CD14-positive monocyte (primary cell): ENCODE measurements around the gene LYVE1. TPM values are rescaled to one million over a fixed set of nuclear protein-coding genes. Genes with fewer than 3 reads are reported as not detected.

Experiments used
- DNase-seq, 3 donors: peaks; one replicate each; pipeline ENCODE4 v3.0.0-alpha.2; 2011 to 2022
- H2AFZ ChIP-seq: 2 replicates; pipeline ENCODE4 v1.6.0; 2012; ENCODE audit warnings: mild to moderate bottlenecking, low read depth, low read length, inconsistent platforms; ENCODE audit not compliant: insufficient read depth, poor library complexity, severe bottlenecking
- H3K27ac ChIP-seq, 2 donors: 1 replicate in 1 of 2; 2 replicates in 1 of 2; pipeline ENCODE4 v1.5.1; 2012 to 2013; ENCODE audit warnings: low read length in 2 of 2, control low read depth in 1 of 2, inconsistent platforms in 1 of 2, low read depth in 1 of 2, mild to moderate bottlenecking in 1 of 2
- H3K27me3 ChIP-seq, 2 donors: one replicate each; pipeline versions ENCODE4 v1.6.0 to v1.6.1; 2011 to 2013; ENCODE audit warnings: low read length in 2 of 2; ENCODE audit not compliant: control insufficient read depth in 2 of 2, insufficient read depth in 2 of 2
- H3K36me3 ChIP-seq, 2 donors: replicated peaks in 1 of 2; 1 replicate in 1 of 2; 2 replicates in 1 of 2; pipeline versions ENCODE4 v1.5.1 to v1.6.1; 2012 to 2013; ENCODE audit warnings: low read length in 2 of 2, control low read depth in 1 of 2, inconsistent platforms in 1 of 2, mild to moderate bottlenecking in 1 of 2; ENCODE audit not compliant: insufficient read depth in 2 of 2, control insufficient read depth in 1 of 2
- H3K4me1 ChIP-seq, 2 donors: 1 replicate in 1 of 2; 2 replicates in 1 of 2; pipeline versions ENCODE4 v1.5.1 to v1.6.1; 2012 to 2013; ENCODE audit warnings: low read length in 2 of 2, control low read depth in 1 of 2, inconsistent platforms in 1 of 2, mild to moderate bottlenecking in 1 of 2, moderate library complexity in 1 of 2; ENCODE audit not compliant: insufficient read depth in 2 of 2, control insufficient read depth in 1 of 2
- H3K4me2 ChIP-seq: replicated peaks from 2 replicates; pipeline ENCODE3; 2012; ENCODE audit warnings: low read length, moderate library complexity, mild to moderate bottlenecking; ENCODE audit not compliant: poor library complexity, severe bottlenecking; ENCODE audit errors: extremely low read depth
- H3K4me3 ChIP-seq, 3 experiments: fragments of 200-600 bp in 1 of 3; sonication (generic) in 1 of 3; replicated peaks in 1 of 3; 1 replicate in 2 of 3; 2 replicates in 1 of 3; pipeline ENCODE4 v1.5.1; 2011 to 2013; ENCODE audit warnings: low read length in 3 of 3, mild to moderate bottlenecking in 3 of 3, control low read depth in 2 of 3, low read depth in 2 of 3, inconsistent platforms in 1 of 3, moderate library complexity in 1 of 3
- H3K79me2 ChIP-seq: 2 replicates; pipeline ENCODE4 v1.6.0; 2012; ENCODE audit warnings: mild to moderate bottlenecking, control low read depth, inconsistent platforms, low read length, moderate library complexity; ENCODE audit not compliant: insufficient read depth
- H3K9ac ChIP-seq: 2 replicates; pipeline ENCODE4 v1.6.0; 2017; ENCODE audit warnings: low read length, mild to moderate bottlenecking; ENCODE audit not compliant: insufficient read depth, poor library complexity, severe bottlenecking
- H3K9me3 ChIP-seq, 2 donors: replicated peaks in 1 of 2; 1 replicate in 1 of 2; 2 replicates in 1 of 2; pipeline versions ENCODE4 v1.5.1 to v1.6.1; 2012 to 2013; ENCODE audit warnings: low read length in 2 of 2, control low read depth in 1 of 2; ENCODE audit not compliant: control insufficient read depth in 1 of 2, insufficient read depth in 1 of 2
- H4K20me1 ChIP-seq: 2 replicates; pipeline ENCODE4 v1.6.0; 2012; ENCODE audit warnings: mild to moderate bottlenecking, low read length, control low read depth, moderate library complexity; ENCODE audit not compliant: insufficient read depth
- H3K27ac Mint-ChIP-seq, 7 donors: one replicate each; pipeline ENCODE4 v1.8.0; 2020; ENCODE audit warnings: mild to moderate bottlenecking in 7 of 7, mixed read lengths in 7 of 7, moderate library complexity in 6 of 7, inconsistent platforms in 2 of 7
- H3K27me3 Mint-ChIP-seq, 3 donors: one replicate each; pipeline ENCODE4 v1.8.0; 2021 to 2022; ENCODE audit warnings: low read depth in 3 of 3, mild to moderate bottlenecking in 3 of 3, mixed read lengths in 3 of 3, moderate library complexity in 3 of 3, inconsistent platforms in 1 of 3
- H3K36me3 Mint-ChIP-seq, 2 donors: one replicate each; pipeline ENCODE4 v1.8.0; 2020; ENCODE audit warnings: mixed read lengths in 2 of 2, inconsistent platforms in 1 of 2, mild to moderate bottlenecking in 1 of 2
- H3K4me1 Mint-ChIP-seq: one replicate; pipeline ENCODE4 v1.8.0; 2020; ENCODE audit warnings: mild to moderate bottlenecking, mixed read lengths
- H3K4me3 Mint-ChIP-seq, 2 donors: one replicate each; pipeline ENCODE4 v1.8.0; 2020; ENCODE audit warnings: mild to moderate bottlenecking in 2 of 2, mixed read lengths in 2 of 2, moderate library complexity in 1 of 2
- H3K9me3 Mint-ChIP-seq, 7 donors: one replicate each; pipeline ENCODE4 v1.8.0; 2020 to 2022; ENCODE audit warnings: mixed read lengths in 7 of 7, mild to moderate bottlenecking in 6 of 7, moderate library complexity in 6 of 7, inconsistent platforms in 2 of 7
- CTCF ChIP-seq: fragments of 200-600 bp; IDR thresholded peaks from one replicate; pipeline ENCODE4 v1.8.0; 2022; ENCODE audit warnings: antibody characterized with exemption, mild to moderate bottlenecking
- WGBS: methylation state at CpG from one replicate; pipeline ENCODE4 v1.1.5; 2013; ENCODE audit warnings: missing lambda C conversion rate; ENCODE audit not compliant: insufficient coverage; 5-methylcytosine and 5-hydroxymethylcytosine counted together
- intact Hi-C, 2 donors: fragments of 100-400 bp; cut with micrococcal nuclease; formaldehyde crosslinking; loops; one replicate each; pipeline versions ENCODE4 v1.15.0 to v1.15.1; 2023
- polyA plus RNA-seq, 3 donors: library from polyadenylated mRNA; depleted of rRNA in 1 of 3; unstranded in 2 of 3; stranded (reverse) in 1 of 3; fragments of 300-500 nt in 2 of 3; fragments of >200 nt in 1 of 3; fragmentation: Illumina TruSeq in 2 of 3; gene quantifications; 1 replicate in 2 of 3; 2 replicates in 1 of 3; pipeline ENCODE4 v1.2.3, GENCODE V29; 2012 to 2021

LYVE1 gene
- polyA plus RNA-seq, 3 donors, result 0.07 to 0.31 TPM; not detected in 1

- Histone ChIP-seq H3K79me2 (peaks cover 8% of the 10 kb centered on the region), H3K4me3 (no peak overlapping the region), H3K27me3 (no peaks in the 10 kb centered on the region), H3K9ac (no peak overlapping the region), H4K20me1 (no peaks in the 10 kb centered on the region), H3K27ac (no peak overlapping the region), H3K4me1 (peaks cover 23 to 29% of the 10 kb centered on the region in 2 donors), H2AFZ (no peak overlapping the region), H3K36me3 (no peaks in the 10 kb centered on the region), H3K4me2 (no peak overlapping the region), H3K9me3 (peaks cover 4 to 12% of the 10 kb centered on the region in 2 donors)
- peaks cover 7 to 13% (median 10%) of the 10 kb centered on the region in 7 donors for H3K9me3 Mint-ChIP-seq
- no peak overlapping the region for H3K4me3 Mint-ChIP-seq
- peaks cover 20% of the 10 kb centered on the region for H3K4me1 Mint-ChIP-seq
- peaks cover 0 to 2% (median 0%) of the 10 kb centered on the region in 3 donors for H3K27me3 Mint-ChIP-seq
- DNase-seq, result peak in 2 of 3 donors; percentile 13 to 15
- 77% methylated on average over 5 of the region's 7 CpGs for WGBS
- peak overlapping the region in 2 of 7 donors; percentile 19 to 53 for H3K27ac Mint-ChIP-seq
- H3K36me3 Mint-ChIP-seq, result no peaks in the 10 kb centered on the region
- no peak for TF ChIP-seq CTCF
- intact Hi-C loops, result loop anchor here (5.0 to 10.0 kb wide), 4 partner anchors 38 to 193 kb away; no protein-coding TSS in a partner anchor
These were observed 23.7 kb downstream of the LYVE1 start for GRCh38 chr11:10544491-10545465.

GRCh38 chr11:10543782-10544181 is 24.7 kb downstream of the LYVE1 start:
- 98% methylated on average over 11 of the region's 14 CpGs for WGBS

More at GRCh38 chr11:10543782-10544181, 24.7 kb downstream of the LYVE1 start:
- no peak overlapping the region for H3K4me3 Mint-ChIP-seq
- H3K79me2 ChIP-seq, result peaks cover 16% of the 10 kb centered on the region
- no peak for DNase-seq
- peaks cover 4 to 12% of the 10 kb centered on the region in 2 donors for H3K9me3 ChIP-seq
- H3K27me3 ChIP-seq, result no peaks in the 10 kb centered on the region
- no peaks in the 10 kb centered on the region for H3K36me3 ChIP-seq
- no peak for TF ChIP-seq CTCF
- no peak overlapping the region for H3K9ac ChIP-seq
- intact Hi-C loops, result loop anchor here (5.0 to 10.0 kb wide), 4 partner anchors 39 to 194 kb away; no protein-coding TSS in a partner anchor
- H3K27ac Mint-ChIP-seq, result no peak overlapping the region
- no peak overlapping the region for H3K4me2 ChIP-seq
- H3K4me1 Mint-ChIP-seq, result peaks cover 26% of the 10 kb centered on the region
- peaks cover 0 to 2% (median 0%) of the 10 kb centered on the region in 3 donors for H3K27me3 Mint-ChIP-seq
- no peaks in the 10 kb centered on the region for H3K36me3 Mint-ChIP-seq
- no peak overlapping the region for H3K4me3 ChIP-seq
- no peaks in the 10 kb centered on the region for H4K20me1 ChIP-seq
- H3K27ac ChIP-seq, result no peak overlapping the region
- H3K4me1 ChIP-seq, result peaks cover 25 to 36% of the 10 kb centered on the region in 2 donors
- peaks cover 7 to 13% (median 10%) of the 10 kb centered on the region in 7 donors for H3K9me3 Mint-ChIP-seq
- H2AFZ ChIP-seq, result no peak overlapping the region
